ENCODE results near the gene DIAPH3.

DIAPH3 gene

DNA sequence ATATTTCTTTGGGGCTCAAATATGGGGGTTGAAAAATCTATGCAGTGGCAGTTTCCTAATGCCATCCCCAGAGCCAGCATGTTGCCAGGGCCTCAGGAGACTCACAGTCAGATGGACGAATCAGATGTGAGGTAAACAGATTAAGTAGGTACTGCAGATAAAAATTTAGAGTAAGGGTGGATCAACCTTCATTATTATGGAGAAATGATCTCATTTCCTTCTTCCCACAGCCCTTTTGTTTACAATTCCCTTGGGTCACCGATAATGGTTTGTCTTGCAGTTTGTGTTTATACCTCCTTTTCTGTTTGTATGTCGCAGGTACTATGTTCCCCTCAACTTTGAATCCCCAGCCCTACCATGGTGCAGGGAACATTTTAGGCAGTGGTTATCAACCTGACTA, 20.0 kb downstream of the DIAPH3 start:
- DNase-seq (ENCODE audit: low read depth) = peak; percentile 7
- no peak for TF ChIP-seq CTCF (conservative IDR thresholded peaks at IDR 0.05; ENCODE audit: control insufficient read depth, insufficient read depth, low read depth, low read length)
- H3K4me3 ChIP-seq (ENCODE audit: control insufficient read depth, low read depth, low read length) = no peak overlapping the region

GRCh38 chr13:60139272-60139671, 24.5 kb downstream of the DIAPH3 start:
- DNase-seq (ENCODE audit: low read depth) = no peak
- TF ChIP-seq CTCF (conservative IDR thresholded peaks at IDR 0.05; ENCODE audit: control insufficient read depth, insufficient read depth, low read depth, low read length) = no peak
- H3K4me3 ChIP-seq (ENCODE audit: control insufficient read depth, low read depth, low read length) = no peak overlapping the region

DNA sequence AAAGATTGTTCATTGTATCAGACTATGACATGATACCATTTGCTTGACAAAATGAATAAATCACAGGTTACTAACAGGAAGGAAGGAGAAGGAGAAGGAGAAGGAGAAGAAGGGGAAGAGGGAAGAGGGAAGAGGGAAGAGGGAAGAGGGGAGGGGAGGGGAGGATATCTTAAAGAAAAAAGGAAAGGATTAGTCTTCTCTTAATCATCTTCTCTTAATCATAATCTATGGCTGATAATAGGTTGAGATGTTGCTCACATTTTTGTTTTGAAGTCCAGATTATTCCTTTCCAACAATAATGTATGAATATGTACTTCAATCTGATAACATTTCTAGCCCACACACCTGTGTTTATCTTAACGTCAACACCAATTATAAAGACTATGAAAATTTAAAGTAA, 25.1 kb downstream of the DIAPH3 start:
- H3K4me3 ChIP-seq (ENCODE audit: control insufficient read depth, low read depth, low read length) = no peak overlapping the region
- no peak for TF ChIP-seq CTCF (conservative IDR thresholded peaks at IDR 0.05; ENCODE audit: control insufficient read depth, insufficient read depth, low read depth, low read length)
- no peak for DNase-seq (ENCODE audit: low read depth)

GRCh38 chr13:60137911-60138560, 25.7 kb downstream of the DIAPH3 start:
- no peak for DNase-seq (ENCODE audit: low read depth)
- no peak overlapping the region for H3K4me3 ChIP-seq (ENCODE audit: control insufficient read depth, low read depth, low read length)
- TF ChIP-seq CTCF (conservative IDR thresholded peaks at IDR 0.05; ENCODE audit: control insufficient read depth, insufficient read depth, low read depth, low read length) = no peak

GRCh38 chr13:60135344-60135743, 28.4 kb downstream of the DIAPH3 start:
- no peak for TF ChIP-seq CTCF (conservative IDR thresholded peaks at IDR 0.05; ENCODE audit: control insufficient read depth, insufficient read depth, low read depth, low read length)
- H3K4me3 ChIP-seq (ENCODE audit: control insufficient read depth, low read depth, low read length) = no peak overlapping the region
- no peak for DNase-seq (ENCODE audit: low read depth)

DNA sequence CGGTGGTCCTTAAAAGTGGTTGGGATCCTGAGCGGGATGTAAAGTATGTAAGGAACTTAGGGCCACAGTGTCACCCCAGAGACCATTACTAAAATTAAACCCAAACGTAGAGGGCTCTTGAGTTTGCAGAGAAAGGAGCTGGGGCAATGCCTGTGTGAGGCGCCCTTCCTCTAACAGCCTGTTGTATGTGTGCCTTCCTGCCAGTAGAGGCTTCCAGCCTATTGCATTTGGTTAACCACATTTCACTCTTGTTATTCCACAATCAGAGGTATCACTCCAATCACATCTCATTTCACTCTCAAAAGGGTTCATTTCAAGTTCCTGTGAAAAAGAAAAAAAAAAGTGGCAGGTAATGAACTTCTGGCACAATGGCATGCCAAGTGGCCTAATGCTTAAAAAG, 29.4 kb downstream of the DIAPH3 start:
- no peak overlapping the region for H3K4me3 ChIP-seq (ENCODE audit: control insufficient read depth, low read depth, low read length)
- peak; percentile 21 for TF ChIP-seq CTCF (conservative IDR thresholded peaks at IDR 0.05; ENCODE audit: control insufficient read depth, insufficient read depth, low read depth, low read length)
- peak; percentile 21 for DNase-seq (ENCODE audit: low read depth)

GRCh38 chr13:60121337-60121687, 42.4 kb downstream of the DIAPH3 start:
- TF ChIP-seq CTCF (conservative IDR thresholded peaks at IDR 0.05; ENCODE audit: control insufficient read depth, insufficient read depth, low read depth, low read length) = no peak

More at GRCh38 chr13:60121337-60121687, 42.4 kb downstream of the DIAPH3 start:
- no peak overlapping the region for H3K4me3 ChIP-seq (ENCODE audit: control insufficient read depth, low read depth, low read length)
- DNase-seq (ENCODE audit: low read depth) = no peak
